SK-N-DZ (cell line): ENCODE measurements around the gene SLC25A44.
A peak's percentile ranks its signal among the peaks of the same experiment; 100 is the strongest.
"Not testable (repeated sequence)": the region's sequence is repeated elsewhere in the genome, so short reads cannot be mapped to it uniquely, and the experiment has no call there.

Source experiments
- DNase-seq: peaks from one replicate; pipeline ENCODE4 v3.0.0-alpha.2; 2015; ENCODE audit warnings: low spot score

Gene SLC25A44

GRCh38 chr1:156200044-156200443, 6.1 kb downstream of the SLC25A44 start:
- no peak for DNase-seq

GRCh38 chr1:156203331-156203730, 9.4 kb downstream of the SLC25A44 start:
- no peak for DNase-seq

GRCh38 chr1:156204686-156205085, 10.8 kb downstream of the SLC25A44 start:
- no peak for DNase-seq

- DNase-seq = no peak
These were observed 17.3 kb downstream of the SLC25A44 start for GRCh38 chr1:156211243-156211642.

- no peak for DNase-seq
These were observed 18.2 kb downstream of the SLC25A44 start for GRCh38 chr1:156212130-156212529.

GRCh38 chr1:156212833-156213643, 19.1 kb downstream of the SLC25A44 start, which contains the start of gene PMF1:
Gene PMF1, plus strand, starts transcription at chr1:156213007. Its CDS starts 9 bp downstream, at chr1:156213016.
- DNase-seq = peak; percentile 98

- DNase-seq = no peak
These were observed 19.7 kb downstream of the SLC25A44 start for GRCh38 chr1:156213644-156213966.

- DNase-seq = no peak
These were observed 20.3 kb downstream of the SLC25A44 start for GRCh38 chr1:156214024-156214748.

- not testable (repeated sequence) for DNase-seq
These were observed 22.6 kb downstream of the SLC25A44 start for GRCh38 chr1:156216361-156217086.

GRCh38 chr1:156217871-156218270, 24.0 kb downstream of the SLC25A44 start:
- DNase-seq = no peak

- no peak for DNase-seq
These were observed 26.3 kb downstream of the SLC25A44 start for GRCh38 chr1:156220226-156220625.

GRCh38 chr1:156221986-156222692, 28.2 kb downstream of the SLC25A44 start:
- DNase-seq = no peak

- DNase-seq = no peak
These were observed 31.7 kb downstream of the SLC25A44 start for GRCh38 chr1:156225677-156226014.

GRCh38 chr1:156226116-156226538, 32.2 kb downstream of the SLC25A44 start:
- no peak for DNase-seq

GRCh38 chr1:156226782-156227181, 32.9 kb downstream of the SLC25A44 start:
- no peak for DNase-seq

- DNase-seq = no peak
These were observed 34.6 kb downstream of the SLC25A44 start for GRCh38 chr1:156228501-156228900.

- no peak for DNase-seq
These were observed 36.0 kb downstream of the SLC25A44 start for GRCh38 chr1:156229809-156230472.

- DNase-seq = no peak
These were observed 36.6 kb downstream of the SLC25A44 start for GRCh38 chr1:156230473-156230837.

GRCh38 chr1:156232201-156232894, 38.4 kb downstream of the SLC25A44 start:
- peak; percentile 63 for DNase-seq

- no peak for DNase-seq
These were observed 39.7 kb downstream of the SLC25A44 start for GRCh38 chr1:156233426-156234127.
